Measurements from ENCODE around the gene ZNF566. TPM values are rescaled to one million over a fixed set of nuclear protein-coding genes. Genes with fewer than 3 reads are reported as not detected.

Gene ZNF566
- total RNA-seq, 2 experiments from 2014 or later, result 6.3 to 6.8 TPM

GRCh38 chr19:36483653-36484052, 5.7 kb downstream of the ZNF566 start:
- peaks cover 7% of the 10 kb centered on the region for H3K4me1 ChIP-seq (ENCODE audit: insufficient read depth, low read length)

GRCh38 chr19:36482876-36483275, 6.5 kb downstream of the ZNF566 start:
- H3K9me3 Mint-ChIP-seq, result peaks cover 3% of the 10 kb centered on the region
- peaks cover 8% of the 10 kb centered on the region for H3K36me3 ChIP-seq (ENCODE audit: insufficient read depth, low read length)
- intact Hi-C loops (cut with DNase I, micrococcal nuclease), result loop anchor here in 1 of 2 experiments (10.0 kb wide), 2 partner anchors 268 to 352 kb away; partner anchors contain the start of genes ZNF146, ZNF565 and ZNF790

More at GRCh38 chr19:36483653-36484052, 5.7 kb downstream of the ZNF566 start:
- Mint-ChIP-seq H3K4me3 (no peak overlapping the region), H3K9me3 (peaks cover 3% of the 10 kb centered on the region), H3K27me3 (no peaks in the 10 kb centered on the region), H3K36me3 (ENCODE audit: low read depth) (peaks cover 92% of the 10 kb centered on the region), H3K4me1 (ENCODE audit: low read depth) (peaks cover 19% of the 10 kb centered on the region), H3K27ac (no peak overlapping the region)
- ATAC-seq (ENCODE audit: poor library complexity), result no peak
- Histone ChIP-seq H3K27me3 (ENCODE audit: control insufficient read depth in 1 of 2, insufficient read depth in 2 of 2, low read length in 2 of 2) (no peaks in the 10 kb centered on the region), H3K4me3 (ENCODE audit: low read length) (no peak overlapping the region), H3K9me3 (ENCODE audit: control insufficient read depth in 1 of 2, insufficient read depth in 1 of 2, low read length in 2 of 2) (peaks cover 28 to 44% of the 10 kb centered on the region in 2 experiments), H3K36me3 (ENCODE audit: insufficient read depth, low read length) (peaks cover 2% of the 10 kb centered on the region), H3K27ac (ENCODE audit: low read depth in 1 of 2, low read length in 2 of 2) (no peak overlapping the region)
- ChIA-PET CTCF (interaction anchor here (0.7 kb wide), 1 partner anchor 253 kb away, joined by 3 read pairs; no protein-coding TSS in a partner anchor), POLR2A (interaction anchor here (0.6 kb wide), 1 partner anchor 106 kb away, joined by 3 read pairs; no protein-coding TSS in a partner anchor)
- no peak for TF ChIP-seq CTCF (IDR thresholded peaks at IDR 0.05)
- intact Hi-C loops (cut with DNase I, micrococcal nuclease), result loop anchor here in 1 of 2 experiments (10.0 kb wide), 2 partner anchors 269 to 351 kb away; partner anchors contain the start of genes ZNF146, ZNF565 and ZNF790
- no peak for DNase-seq

GRCh38 chr19:36460046-36460445, 29.3 kb downstream of the ZNF566 start:
- no peak overlapping the region for H3K27ac ChIP-seq (ENCODE audit: low read depth in 1 of 2, low read length in 2 of 2)
- H3K27me3 ChIP-seq (ENCODE audit: control insufficient read depth in 1 of 2, insufficient read depth in 2 of 2, low read length in 2 of 2), result no peaks in the 10 kb centered on the region
- Mint-ChIP-seq H3K27me3 (no peaks in the 10 kb centered on the region), H3K4me1 (ENCODE audit: low read depth) (no peaks in the 10 kb centered on the region), H3K4me3 (no peak overlapping the region), H3K9me3 (peaks cover 21% of the 10 kb centered on the region), H3K27ac (no peak overlapping the region), H3K36me3 (ENCODE audit: low read depth) (peaks cover 91% of the 10 kb centered on the region)
- no peak for TF ChIP-seq CTCF (IDR thresholded peaks at IDR 0.05)
- ChIA-PET CTCF (no interaction called here), POLR2A (no interaction called here)
- no peak overlapping the region for H3K4me3 ChIP-seq (ENCODE audit: low read length)
- intact Hi-C loops (cut with DNase I, micrococcal nuclease), result no loop called here
- H3K36me3 ChIP-seq (ENCODE audit: insufficient read depth, low read length), result peaks cover 7% of the 10 kb centered on the region
- no peaks in the 10 kb centered on the region for H3K4me1 ChIP-seq (ENCODE audit: insufficient read depth, low read length)
- ATAC-seq (ENCODE audit: poor library complexity) (no peak), DNase-seq (no peak)
- H3K9me3 ChIP-seq (ENCODE audit: control insufficient read depth in 1 of 2, insufficient read depth in 1 of 2, low read length in 2 of 2), result peaks cover 60 to 68% of the 10 kb centered on the region in 2 experiments

More at GRCh38 chr19:36482876-36483275, 6.5 kb downstream of the ZNF566 start:
- no peak for ATAC-seq (ENCODE audit: poor library complexity)
- Mint-ChIP-seq H3K4me1 (ENCODE audit: low read depth) (peaks cover 11% of the 10 kb centered on the region), H3K4me3 (no peak overlapping the region), H3K27me3 (no peaks in the 10 kb centered on the region), H3K36me3 (ENCODE audit: low read depth) (peaks cover 92% of the 10 kb centered on the region), H3K27ac (no peak overlapping the region)
- H3K27me3 ChIP-seq (ENCODE audit: control insufficient read depth in 1 of 2, insufficient read depth in 2 of 2, low read length in 2 of 2), result no peaks in the 10 kb centered on the region
- POLR2A ChIA-PET, result no interaction called here
- CTCF ChIA-PET, result no interaction called here
- no peak for TF ChIP-seq CTCF (IDR thresholded peaks at IDR 0.05)
- H3K4me1 ChIP-seq (ENCODE audit: insufficient read depth, low read length), result peaks cover 1% of the 10 kb centered on the region
- peaks cover 34 to 44% of the 10 kb centered on the region in 2 experiments for H3K9me3 ChIP-seq (ENCODE audit: control insufficient read depth in 1 of 2, insufficient read depth in 1 of 2, low read length in 2 of 2)
- DNase-seq, result no peak
- H3K27ac ChIP-seq (ENCODE audit: low read depth in 1 of 2, low read length in 2 of 2), result no peak overlapping the region
- no peak overlapping the region for H3K4me3 ChIP-seq (ENCODE audit: low read length)
